NCI-H748 treated with DMSO at 0.1 percent for 48 hours (cell line): ENCODE results near the gene NALCN.

Experiments
- DNase-seq: peaks from one replicate; lab custom pipeline; 2025; lab: John Stamatoyannopoulos, UW

The NALCN gene

GRCh38 chr13:101415358-101416174 lies 742 bp downstream of the NALCN start:
- DNase-seq = no peak

- DNase-seq = no peak
These were observed 4.2 kb downstream of the NALCN start for GRCh38 chr13:101412076-101412475.

- no peak for DNase-seq
These were observed 7.2 kb downstream of the NALCN start for GRCh38 chr13:101408992-101409656.

- no peak for DNase-seq
These were observed 8.2 kb downstream of the NALCN start for GRCh38 chr13:101408154-101408553.

GRCh38 chr13:101406791-101407190 lies 9.5 kb downstream of the NALCN start:
- DNase-seq = no peak

- no peak for DNase-seq
These were observed 15.1 kb downstream of the NALCN start for GRCh38 chr13:101401196-101401595.

- DNase-seq = no peak
These were observed 16.9 kb downstream of the NALCN start for GRCh38 chr13:101399365-101399764.

GRCh38 chr13:101398920-101399319 lies 17.4 kb downstream of the NALCN start:
- DNase-seq = no peak

- DNase-seq = no peak
These were observed 18.1 kb downstream of the NALCN start for GRCh38 chr13:101398191-101398590.

- DNase-seq = no peak
These were observed 18.6 kb downstream of the NALCN start for GRCh38 chr13:101397742-101398141.

GRCh38 chr13:101394605-101395004 lies 21.7 kb downstream of the NALCN start:
- peak; percentile 48 for DNase-seq

- no peak for DNase-seq
These were observed 23.2 kb downstream of the NALCN start for GRCh38 chr13:101393140-101393539.

GRCh38 chr13:101390461-101390860 lies 25.8 kb downstream of the NALCN start:
- DNase-seq = no peak

GRCh38 chr13:101384929-101385328 lies 31.4 kb downstream of the NALCN start:
- DNase-seq = no peak

- no peak for DNase-seq
These were observed 32.7 kb downstream of the NALCN start for GRCh38 chr13:101383595-101383994.

- no peak for DNase-seq
These were observed 33.6 kb downstream of the NALCN start for GRCh38 chr13:101382701-101383100.

GRCh38 chr13:101382086-101382485 lies 34.2 kb downstream of the NALCN start:
- peak; percentile 83 for DNase-seq

- DNase-seq = no peak
These were observed 55.8 kb downstream of the NALCN start for GRCh38 chr13:101360525-101360924.

- no peak for DNase-seq
These were observed 61.4 kb downstream of the NALCN start for GRCh38 chr13:101354895-101355294.

GRCh38 chr13:101346942-101347728 lies 69.2 kb downstream of the NALCN start:
- DNase-seq = no peak

GRCh38 chr13:101346161-101346560 lies 70.1 kb downstream of the NALCN start:
- no peak for DNase-seq

- DNase-seq = no peak
These were observed 73.0 kb downstream of the NALCN start for GRCh38 chr13:101343128-101343787.
